ENCODE data around the gene DEAF1. TPM values are rescaled to one million over a fixed set of nuclear protein-coding genes. Genes with fewer than 3 reads are reported as not detected.

DEAF1 gene, protein sequence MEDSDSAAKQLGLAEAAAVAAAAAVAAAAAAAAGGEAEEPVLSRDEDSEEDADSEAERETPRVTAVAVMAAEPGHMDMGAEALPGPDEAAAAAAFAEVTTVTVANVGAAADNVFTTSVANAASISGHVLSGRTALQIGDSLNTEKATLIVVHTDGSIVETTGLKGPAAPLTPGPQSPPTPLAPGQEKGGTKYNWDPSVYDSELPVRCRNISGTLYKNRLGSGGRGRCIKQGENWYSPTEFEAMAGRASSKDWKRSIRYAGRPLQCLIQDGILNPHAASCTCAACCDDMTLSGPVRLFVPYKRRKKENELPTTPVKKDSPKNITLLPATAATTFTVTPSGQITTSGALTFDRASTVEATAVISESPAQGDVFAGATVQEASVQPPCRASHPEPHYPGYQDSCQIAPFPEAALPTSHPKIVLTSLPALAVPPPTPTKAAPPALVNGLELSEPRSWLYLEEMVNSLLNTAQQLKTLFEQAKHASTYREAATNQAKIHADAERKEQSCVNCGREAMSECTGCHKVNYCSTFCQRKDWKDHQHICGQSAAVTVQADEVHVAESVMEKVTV
- total RNA-seq = 29.1 and 39.2 TPM in 2 replicates

DNA sequence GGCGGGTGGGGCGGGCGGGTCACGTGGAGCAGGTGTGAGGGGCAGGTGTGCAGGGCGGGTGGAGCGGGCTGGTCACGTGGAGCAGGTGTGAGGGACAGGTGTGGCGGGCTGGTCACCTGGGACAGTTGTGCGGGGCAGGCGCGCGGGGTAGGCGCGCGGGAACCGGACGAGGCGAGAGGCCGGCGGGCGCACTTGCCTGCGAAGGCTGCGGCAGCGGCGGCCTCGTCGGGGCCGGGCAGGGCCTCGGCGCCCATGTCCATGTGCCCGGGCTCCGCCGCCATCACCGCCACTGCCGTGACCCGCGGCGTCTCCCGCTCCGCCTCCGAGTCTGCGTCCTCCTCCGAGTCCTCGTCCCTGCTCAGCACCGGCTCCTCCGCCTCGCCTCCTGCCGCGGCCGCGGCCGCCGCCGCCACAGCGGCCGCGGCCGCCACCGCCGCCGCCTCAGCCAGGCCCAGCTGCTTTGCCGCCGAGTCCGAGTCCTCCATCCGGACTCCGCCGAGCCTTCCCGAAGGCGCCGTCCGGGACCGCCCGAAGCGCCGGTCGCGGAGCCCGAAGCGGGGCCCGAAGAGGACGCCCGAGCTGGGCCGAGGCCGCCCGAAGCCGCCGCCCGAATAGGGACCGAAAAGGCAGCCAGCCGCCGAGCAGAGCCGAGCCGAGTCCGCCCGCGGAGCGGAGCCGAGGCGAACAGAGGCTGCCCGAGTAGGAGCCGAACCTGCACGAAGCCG is at the start of gene DEAF1:
TSS of gene DEAF1 (minus strand) at position 660 of the 725 bp plus-strand sequence. CDS start at position 485, 175 bp downstream.

DNA sequence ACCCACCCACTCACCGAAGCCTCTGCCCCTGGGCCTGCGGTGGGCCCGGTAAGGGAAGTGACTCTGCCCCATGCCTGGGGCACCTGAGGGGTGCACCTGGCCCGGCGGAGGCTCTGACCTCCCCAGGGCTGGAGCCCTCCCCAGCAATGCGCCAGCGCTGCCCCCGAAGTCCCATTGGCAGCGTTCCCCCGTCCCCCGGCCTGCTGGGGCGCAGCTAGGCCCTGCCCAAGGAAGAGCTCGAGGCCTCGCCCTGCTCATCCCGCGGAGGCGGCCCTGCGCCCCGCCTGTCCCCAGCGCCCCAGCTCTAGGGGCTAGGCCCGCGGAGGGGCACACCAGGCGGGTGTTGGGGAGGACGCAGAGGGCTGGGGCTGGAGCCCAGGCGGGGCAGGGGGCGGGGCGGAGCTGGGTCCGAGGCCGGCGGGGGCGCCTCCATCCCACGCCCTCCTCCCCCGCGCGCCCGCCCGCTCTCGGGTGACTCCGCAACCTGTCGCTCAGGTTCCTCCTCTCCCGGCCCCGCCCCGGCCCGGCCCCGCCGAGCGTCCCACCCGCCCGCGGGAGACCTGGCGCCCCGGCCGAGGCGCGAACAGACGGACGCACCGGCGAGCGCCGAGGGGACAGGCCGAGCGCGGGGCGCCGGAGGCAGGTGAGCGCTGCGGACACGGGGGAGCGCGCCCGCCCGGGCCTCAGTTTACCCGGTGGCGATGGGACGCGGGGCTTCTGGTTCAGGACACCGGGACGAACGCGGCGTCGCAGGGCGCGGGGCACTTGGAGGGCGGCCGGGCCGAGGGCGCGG is 10.8 kb upstream of the DEAF1 start, which contains the start of gene EPS8L2:
TSS of gene EPS8L2 (plus strand) at position 586 of the 793 bp plus-strand sequence. CDS start 3,177 bp downstream, outside the sequence.

DNA sequence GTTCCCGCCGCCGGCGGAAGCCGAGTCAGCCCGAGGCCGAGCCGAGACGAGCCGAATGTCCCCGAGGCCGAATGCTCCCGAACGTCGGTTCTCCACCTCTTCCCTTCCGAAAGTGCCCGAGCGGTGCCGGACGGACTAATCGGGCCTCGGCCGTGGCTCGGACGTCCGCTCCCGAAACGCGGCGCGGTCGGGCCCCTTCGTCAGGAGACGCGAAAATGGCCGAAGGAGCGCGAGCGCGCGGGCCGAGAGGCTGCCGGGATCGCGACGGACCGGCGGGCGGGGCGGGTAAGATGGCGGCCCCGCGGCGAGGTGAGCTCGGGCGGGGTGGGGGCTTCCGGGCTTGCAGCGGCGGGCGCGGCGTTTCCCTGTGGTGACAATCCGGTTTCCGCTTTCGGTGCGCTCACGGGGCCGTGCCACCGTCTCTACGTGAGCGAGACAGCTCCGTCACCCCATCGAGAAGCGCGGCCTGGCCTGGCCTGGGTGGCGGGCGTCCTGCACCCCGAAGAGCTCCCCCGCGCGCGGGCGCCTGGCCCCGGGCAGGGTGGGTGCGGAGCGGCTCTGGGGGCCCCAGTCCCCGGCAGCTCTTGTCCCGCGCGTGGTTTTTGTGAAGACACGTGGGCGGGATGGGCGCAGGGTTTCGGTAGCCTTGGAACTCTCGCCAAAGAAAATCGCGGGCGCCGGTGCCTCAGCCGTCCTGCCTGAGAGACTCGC is 671 bp upstream of the DEAF1 start, which contains the start of gene TMEM80:
TSS of gene TMEM80 (plus strand) at position 279 of the 711 bp plus-strand sequence. CDS start at position 291, 12 bp downstream.

DNA sequence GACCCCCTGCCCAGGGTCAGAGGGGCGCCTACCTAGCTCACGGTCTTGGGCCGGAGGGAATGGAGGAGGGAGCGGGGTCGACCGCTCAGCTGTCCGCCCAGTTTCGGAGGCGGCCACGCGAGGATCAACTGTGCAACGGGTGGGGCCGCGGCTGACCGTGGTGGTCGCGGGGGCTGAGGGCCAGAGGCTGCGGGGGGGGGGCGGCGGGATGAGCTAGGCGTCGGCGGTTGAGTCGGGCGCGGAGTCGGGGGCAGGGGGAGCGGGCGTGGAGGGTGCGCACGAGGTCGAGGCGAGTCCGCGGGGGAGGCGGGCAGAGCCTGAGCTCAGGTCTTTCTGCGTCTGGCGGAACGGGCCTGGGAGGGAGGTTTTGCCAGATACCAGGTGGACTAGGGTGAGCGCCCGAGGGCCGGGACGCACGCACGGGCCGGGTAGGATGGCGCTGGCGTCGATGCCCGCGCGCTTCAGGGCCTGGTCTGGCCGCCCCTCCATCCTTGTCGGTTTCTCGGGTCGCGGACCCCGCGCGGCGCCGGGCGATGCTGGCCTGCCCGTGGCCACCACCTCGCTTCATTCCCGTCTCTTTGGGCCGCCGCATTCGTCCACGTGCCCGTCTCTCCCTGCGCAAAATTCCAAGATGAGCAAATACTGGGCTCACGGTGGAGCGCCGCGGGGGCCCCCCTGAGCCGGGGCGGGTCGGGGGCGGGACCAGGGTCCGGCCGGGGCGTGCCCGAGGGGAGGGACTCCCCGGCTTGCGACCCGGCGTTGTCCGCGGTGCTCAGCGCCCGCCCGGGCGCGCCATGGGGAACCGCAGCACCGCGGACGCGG is 58.3 kb downstream of the DEAF1 start, which contains the start of gene DRD4:
TSS of gene DRD4 (plus strand) at position 759 of the 822 bp plus-strand sequence. CDS start at position 795, 36 bp downstream.

DNA sequence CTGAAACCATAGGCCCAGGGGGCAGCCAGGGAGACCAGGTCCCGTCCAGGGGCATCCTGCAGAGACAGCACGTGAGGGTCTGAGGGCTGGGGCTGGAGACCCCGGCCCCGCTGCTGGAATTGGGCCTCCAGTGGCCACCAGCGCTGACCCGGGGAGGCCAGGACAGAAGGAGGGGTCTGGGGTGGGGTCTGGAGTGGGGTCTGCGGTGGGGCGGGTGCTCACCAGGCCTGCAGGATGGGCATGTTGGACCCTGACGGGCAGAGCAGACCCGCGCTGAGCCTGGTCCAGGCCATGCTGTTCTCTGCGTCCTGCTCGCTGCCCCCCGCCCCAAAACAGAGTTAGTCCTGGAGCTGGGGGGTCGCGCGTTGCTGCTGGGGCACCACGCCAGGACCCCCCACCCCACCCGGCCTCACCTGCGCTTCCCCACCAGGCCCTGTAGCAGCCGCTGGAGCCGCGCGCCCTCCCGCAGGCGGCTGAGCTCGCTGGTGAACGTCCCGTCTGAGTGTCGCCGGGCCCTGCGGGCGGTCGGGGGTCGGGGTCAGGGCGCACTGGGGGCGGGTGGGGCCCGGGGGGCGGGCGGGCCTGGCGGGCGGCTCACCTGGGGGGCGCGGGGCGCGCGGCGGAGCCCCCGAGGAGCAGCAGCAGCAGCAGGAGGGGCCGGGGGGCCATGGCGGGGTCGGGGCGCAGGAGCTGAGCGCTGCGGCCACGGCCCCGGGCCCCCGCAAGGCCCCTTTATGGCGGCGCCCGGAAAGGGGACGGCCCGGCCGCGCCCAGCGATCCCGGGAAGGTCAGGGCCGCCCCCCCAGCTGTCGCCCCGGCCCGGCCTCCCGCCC is 68.3 kb downstream of the DEAF1 start, which contains the start of gene SCT:
TSS of gene SCT (minus strand) at position 707 of the 833 bp plus-strand sequence. CDS start at position 669, 38 bp downstream.

DNA sequence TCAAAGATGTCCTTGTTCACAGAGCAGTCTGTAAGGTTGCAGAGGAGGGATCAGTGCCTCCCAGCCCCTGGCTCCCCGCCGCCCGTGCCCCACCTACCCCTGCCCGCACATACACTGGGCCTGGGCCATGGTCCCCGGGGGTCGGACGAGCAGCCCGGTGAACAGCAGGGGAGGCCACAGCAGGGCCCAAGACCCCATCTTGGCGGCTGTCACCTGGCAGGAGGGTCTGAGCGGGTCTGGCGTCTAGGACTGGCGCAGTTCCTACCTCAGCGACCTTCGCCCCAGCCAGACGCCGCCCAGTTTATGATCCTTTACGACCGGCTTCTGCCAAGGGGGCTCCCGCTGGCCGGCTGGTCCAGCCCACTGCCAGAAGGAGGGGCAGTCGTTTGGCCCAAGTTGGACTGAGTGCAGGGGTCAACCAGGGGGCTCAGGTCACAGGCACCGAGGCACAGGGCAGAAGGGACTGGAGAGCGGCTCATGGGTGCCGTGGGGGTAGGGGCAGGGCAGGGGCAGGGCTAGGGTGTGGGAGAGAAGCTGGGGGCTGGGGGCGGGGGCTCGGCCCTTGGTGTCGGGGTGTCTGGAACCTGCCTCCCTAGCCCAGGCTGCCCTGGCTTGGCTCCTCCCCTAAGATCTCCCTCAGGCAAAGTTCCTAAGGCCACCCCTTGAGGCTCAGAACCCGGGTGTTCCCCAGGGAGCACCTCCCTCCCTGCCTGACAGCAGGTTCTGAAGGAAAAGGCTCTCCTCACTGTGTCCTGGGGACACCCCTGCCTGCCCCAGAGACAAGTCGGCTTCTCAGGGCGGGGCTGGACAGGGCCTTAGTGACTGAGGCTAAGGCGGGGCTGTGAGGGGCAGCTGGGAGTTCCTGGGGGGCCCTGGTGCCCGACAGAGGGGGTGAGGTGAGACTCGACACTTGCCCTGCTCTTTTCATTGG is 70.1 kb downstream of the DEAF1 start, which contains the start of gene CDHR5:
TSS of gene CDHR5 (minus strand) at position 251 of the 931 bp plus-strand sequence. CDS start at position 198, 53 bp downstream.

DNA sequence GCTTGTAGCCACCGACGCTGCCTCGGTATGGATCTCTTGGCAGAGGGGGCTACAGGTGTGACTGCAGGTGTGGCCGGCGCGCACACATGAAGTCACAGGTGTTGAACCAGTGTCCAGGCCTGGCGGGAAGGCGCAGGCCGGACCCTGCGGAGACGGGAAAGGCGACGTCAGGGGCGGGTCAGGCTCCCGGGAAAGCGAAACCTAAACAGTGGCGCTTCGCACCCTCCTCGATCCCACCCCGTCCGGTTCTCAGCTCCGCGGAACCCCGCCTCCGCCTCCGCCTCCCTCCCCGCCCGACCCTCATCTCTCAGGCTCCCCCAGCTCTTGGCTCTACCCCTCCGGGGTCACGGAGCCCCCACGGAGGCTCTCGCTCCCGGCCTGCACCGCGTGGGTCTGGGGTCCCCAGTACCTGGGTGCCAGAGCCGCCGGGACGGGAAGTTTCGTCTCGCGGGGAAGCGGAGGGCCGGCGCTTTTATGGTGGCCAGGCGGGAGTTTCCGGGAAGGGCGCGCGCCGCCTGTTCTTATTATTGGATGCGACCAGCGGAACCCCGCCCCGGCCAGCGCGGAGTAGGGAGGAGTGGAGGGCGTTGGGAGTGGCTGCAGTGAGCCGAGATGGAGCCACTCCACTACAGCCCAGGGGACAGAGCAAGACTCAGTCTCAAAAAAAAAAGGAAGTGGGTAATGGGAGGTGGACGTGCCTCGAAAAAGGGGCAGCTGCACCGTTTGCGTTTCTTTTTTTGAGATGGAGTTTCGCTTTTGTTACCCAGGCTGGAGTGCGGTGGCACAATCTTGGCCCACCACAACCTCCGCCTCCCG is 79.3 kb downstream of the DEAF1 start, which contains the start of gene IRF7:
TSS of gene IRF7 (minus strand) at position 447 of the 816 bp plus-strand sequence. CDS start 586 bp downstream, outside the sequence.

Other genes starting within 250 kb of the DEAF1 start
- gene PTDSS2, start 244.9 kb downstream of the DEAF1 start, total RNA-seq = 58.3 and 80.3 TPM in 2 replicates
- 317 and 486 TPM in 2 replicates for gene RNH1, start 188.0 kb downstream of the DEAF1 start, total RNA-seq
- 44.6 and 46.1 TPM in 2 replicates for gene HRAS, start 159.6 kb downstream of the DEAF1 start, total RNA-seq
- 1.6 and 2.8 TPM in 2 replicates for gene LRRC56, start 157.7 kb downstream of the DEAF1 start, total RNA-seq
- 0.29 and 1.8 TPM in 2 replicates for gene LMNTD2, start 134.5 kb downstream of the DEAF1 start, total RNA-seq
- gene RASSF7, start 134.3 kb downstream of the DEAF1 start, total RNA-seq = 9.7 and 19.3 TPM in 2 replicates
- 33.5 and 39.8 TPM in 2 replicates for gene PHRF1, start 118.8 kb downstream of the DEAF1 start, total RNA-seq
- 9.3 and 17.9 TPM in 2 replicates for gene IRF7, start 79.3 kb downstream of the DEAF1 start, total RNA-seq
- gene CDHR5, start 70.3 kb downstream of the DEAF1 start, total RNA-seq = not detected in 2 replicates
- gene SCT, start 68.0 kb downstream of the DEAF1 start, total RNA-seq = not detected in 2 replicates
- 0.22 TPM in 1 of 2 replicates, not detected in the other for gene DRD4, start 58.0 kb downstream of the DEAF1 start, total RNA-seq
- gene TMEM80, start 594 bp upstream of the DEAF1 start, total RNA-seq = 7.0 and 14.6 TPM in 2 replicates
- gene EPS8L2, start 11.0 kb upstream of the DEAF1 start, total RNA-seq = 51.4 and 51.7 TPM in 2 replicates
- gene TALDO1, start 52.2 kb upstream of the DEAF1 start, total RNA-seq = 213 and 250 TPM in 2 replicates
- 39.9 and 53.8 TPM in 2 replicates for gene GATD1, start 82.3 kb upstream of the DEAF1 start, total RNA-seq
- 0.22 and 1.4 TPM in 2 replicates for gene CEND1, start 94.9 kb upstream of the DEAF1 start, total RNA-seq
- 11.2 and 23.0 TPM in 2 replicates for gene SLC25A22, start 103.1 kb upstream of the DEAF1 start, total RNA-seq
- gene PIDD1, start 110.0 kb upstream of the DEAF1 start, total RNA-seq = 8.1 and 8.6 TPM in 2 replicates
- gene RPLP2, start 114.7 kb upstream of the DEAF1 start, total RNA-seq = 123 and 310 TPM in 2 replicates
- gene PNPLA2, start 123.7 kb upstream of the DEAF1 start, total RNA-seq = 24.9 and 51.9 TPM in 2 replicates
- gene CRACR2B, start 132.7 kb upstream of the DEAF1 start, total RNA-seq = 0.66 and 1.4 TPM in 2 replicates
- 283 and 431 TPM in 2 replicates for gene CD151, start 137.7 kb upstream of the DEAF1 start, total RNA-seq
- 55.6 and 107 TPM in 2 replicates for gene POLR2L, start 147.3 kb upstream of the DEAF1 start, total RNA-seq
- 186 and 224 TPM in 2 replicates for gene TSPAN4, start 147.6 kb upstream of the DEAF1 start, total RNA-seq
- 49.0 and 71.1 TPM in 2 replicates for gene CHID1, start 215.6 kb upstream of the DEAF1 start, total RNA-seq
- gene AP2A2, start 230.6 kb upstream of the DEAF1 start, total RNA-seq = 49.9 and 61.4 TPM in 2 replicates

Data from placental pericyte (primary cell).